ENCODE results near the gene SELENOO. TPM values are rescaled to one million over a fixed set of nuclear protein-coding genes. Genes with fewer than 3 reads are reported as not detected.

Gene SELENOO
- total and polyA plus RNA-seq, 2 donors (not counting 1 experiment from before 2014, with no cell fraction given): 62.1 to 74.6 TPM

DNA sequence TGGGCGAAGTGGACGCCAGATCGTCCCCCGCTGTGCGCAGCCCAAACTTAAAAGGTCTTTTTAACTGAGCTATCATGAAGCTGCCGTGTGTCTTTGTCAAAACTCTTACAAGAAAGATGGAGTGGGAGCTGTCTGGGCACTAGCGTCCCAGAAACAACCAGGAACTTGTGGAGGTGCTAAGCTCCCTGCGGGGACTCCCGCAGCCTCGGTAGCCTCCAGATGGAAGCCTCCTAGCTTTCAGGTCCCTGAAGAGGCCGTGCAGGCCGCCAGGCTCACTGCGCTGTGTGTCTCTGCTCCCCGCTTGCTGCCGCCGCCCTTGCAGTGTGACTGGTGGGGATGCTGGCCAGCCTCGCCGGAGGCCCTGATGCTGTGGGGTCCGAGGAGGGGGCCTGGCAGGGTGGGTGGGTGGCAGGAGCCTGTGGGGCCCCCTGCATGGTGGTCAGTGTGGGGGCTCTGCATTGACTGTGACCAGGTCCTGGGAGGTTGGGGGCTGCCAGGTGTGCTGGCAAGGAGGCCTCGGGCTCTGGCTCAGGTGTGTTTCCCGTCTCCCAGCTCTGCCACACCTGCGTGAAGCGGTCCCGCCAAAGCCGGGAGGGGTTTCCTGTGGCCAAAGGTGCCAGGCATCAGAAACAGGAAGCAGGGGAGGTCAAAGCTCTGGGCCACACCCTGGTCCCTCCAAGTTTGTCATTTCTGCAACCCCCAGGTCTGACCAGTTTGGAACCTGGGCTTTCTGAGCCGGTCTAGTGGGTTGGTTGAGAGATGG lies 13.9 kb upstream of the SELENOO start:
- H3K4me2 ChIP-seq (replicated peaks; ENCODE audit: low read depth, low read length, poor library complexity, severe bottlenecking): peak overlapping the region; percentile 93
- TF ChIP-seq, protein P1, sequence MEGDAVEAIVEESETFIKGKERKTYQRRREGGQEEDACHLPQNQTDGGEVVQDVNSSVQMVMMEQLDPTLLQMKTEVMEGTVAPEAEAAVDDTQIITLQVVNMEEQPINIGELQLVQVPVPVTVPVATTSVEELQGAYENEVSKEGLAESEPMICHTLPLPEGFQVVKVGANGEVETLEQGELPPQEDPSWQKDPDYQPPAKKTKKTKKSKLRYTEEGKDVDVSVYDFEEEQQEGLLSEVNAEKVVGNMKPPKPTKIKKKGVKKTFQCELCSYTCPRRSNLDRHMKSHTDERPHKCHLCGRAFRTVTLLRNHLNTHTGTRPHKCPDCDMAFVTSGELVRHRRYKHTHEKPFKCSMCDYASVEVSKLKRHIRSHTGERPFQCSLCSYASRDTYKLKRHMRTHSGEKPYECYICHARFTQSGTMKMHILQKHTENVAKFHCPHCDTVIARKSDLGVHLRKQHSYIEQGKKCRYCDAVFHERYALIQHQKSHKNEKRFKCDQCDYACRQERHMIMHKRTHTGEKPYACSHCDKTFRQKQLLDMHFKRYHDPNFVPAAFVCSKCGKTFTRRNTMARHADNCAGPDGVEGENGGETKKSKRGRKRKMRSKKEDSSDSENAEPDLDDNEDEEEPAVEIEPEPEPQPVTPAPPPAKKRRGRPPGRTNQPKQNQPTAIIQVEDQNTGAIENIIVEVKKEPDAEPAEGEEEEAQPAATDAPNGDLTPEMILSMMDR (IDR thresholded peaks at IDR 0.05): no peak
- no peak for TF ChIP-seq EZH2 (IDR thresholded peaks at IDR 0.05; ENCODE audit: borderline replicate concordance, insufficient read depth, low read depth, low read length, poor library complexity, severe bottlenecking)
- H3K79me2 ChIP-seq (ENCODE audit: control insufficient read depth, insufficient read depth, low read length): peaks cover 11% of the 10 kb centered on the region
- ATAC-seq (ENCODE audit: low read depth): no peak
- H4K20me1 ChIP-seq (ENCODE audit: control insufficient read depth, insufficient read depth, low read length, poor library complexity, severe bottlenecking): no peaks in the 10 kb centered on the region
- intact Hi-C loops (cut with micrococcal nuclease): no loop called here
- peaks cover 0 to 7% of the 10 kb centered on the region in 2 experiments for H3K36me3 ChIP-seq (replicated peaks in 1 of 2; ENCODE audit: control extremely low read depth in 1 of 2, control insufficient read depth in 1 of 2, extremely low read depth in 1 of 2, insufficient read depth in 2 of 2, low read length in 1 of 2)
- peaks cover 0 to 17% (median 2%) of the 10 kb centered on the region in 4 experiments for H3K27me3 ChIP-seq (replicated peaks in 1 of 4; ENCODE audit: control extremely low read depth in 1 of 4, control insufficient read depth in 3 of 4, insufficient read depth in 4 of 4, low read length in 3 of 4)
- 28% methylated on average over 23 of the region's 26 CpGs for WGBS (ENCODE audit: insufficient coverage)
- peaks cover 0 to 2% (median 0%) of the 10 kb centered on the region in 3 donors for H3K9me3 ChIP-seq (ENCODE audit: control extremely low read depth in 1 of 3, control insufficient read depth in 2 of 3, insufficient read depth in 1 of 3, low read length in 2 of 3)
- Mint-ChIP-seq H3K27me3 (no peaks in the 10 kb centered on the region), H3K4me3 (peak overlapping the region; percentile 90), H3K9me3 (ENCODE audit: insufficient read depth) (no peaks in the 10 kb centered on the region), H3K27ac (peak overlapping the region; percentile 90), H3K4me1 (peaks cover 49% of the 10 kb centered on the region)
- peak overlapping the region; percentile 21 for H2AFZ ChIP-seq (ENCODE audit: insufficient read depth, low read depth, low read length, poor library complexity, severe bottlenecking)
- H3K4me1 ChIP-seq (ENCODE audit: control insufficient read depth in 2 of 2, insufficient read depth in 2 of 2, low read length in 2 of 2): peaks cover 61 to 68% of the 10 kb centered on the region in 2 donors
- ChIA-PET CTCF (interaction anchor here (0.6 to 2.2 kb wide), 4 partner anchors 20 to 38 kb away, joined by 3 to 9 read pairs (median 4); no protein-coding TSS in a partner anchor), POLR2A (interaction anchor here (0.6 to 1.5 kb wide), 6 partner anchors 10 to 235 kb away, joined by 4 to 8 read pairs (median 6); no protein-coding TSS in a partner anchor)
- peak; percentile 53 for DNase-seq
- peak overlapping the region; percentile 74 for H3K9ac ChIP-seq (ENCODE audit: low read length)
- peak overlapping the region; percentile 47 to 76 (median 59) for H3K4me3 ChIP-seq (ENCODE audit: control extremely low read depth in 1 of 5, extremely low read depth in 1 of 5, insufficient read depth in 1 of 5, low read depth in 2 of 5, low read length in 4 of 5)
- peak overlapping the region; percentile 24 to 71 for H3K27ac ChIP-seq (ENCODE audit: low read length in 2 of 2)

DNA sequence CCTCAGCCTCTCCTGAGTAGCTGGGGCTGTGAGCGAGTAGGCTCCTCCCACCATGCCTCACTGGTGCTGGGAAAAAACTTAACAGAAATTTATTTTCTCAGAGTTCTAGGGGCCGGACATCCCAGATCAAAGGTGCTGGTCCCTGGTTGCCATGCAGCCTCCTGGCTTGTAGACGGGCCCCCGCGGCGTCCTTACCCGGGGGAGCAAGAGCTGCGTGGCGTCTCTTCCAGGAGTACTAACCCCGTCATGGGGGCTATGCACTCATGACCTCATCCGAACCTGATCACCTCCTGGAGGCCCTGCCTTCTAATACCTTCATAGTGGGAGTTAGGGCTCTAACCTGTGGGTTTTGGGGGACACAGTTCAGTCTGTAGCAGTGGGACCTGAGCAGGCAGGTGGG lies 12.5 kb upstream of the SELENOO start:
- Mint-ChIP-seq H3K4me1 (peaks cover 61% of the 10 kb centered on the region), H3K9me3 (ENCODE audit: insufficient read depth) (no peaks in the 10 kb centered on the region), H3K27ac (peak overlapping the region; percentile 74), H3K4me3 (peak overlapping the region; percentile 32), H3K27me3 (no peaks in the 10 kb centered on the region)
- WGBS (ENCODE audit: insufficient coverage): 100% methylated on average over 5 of the region's 11 CpGs
- H3K36me3 ChIP-seq (replicated peaks in 1 of 2; ENCODE audit: control extremely low read depth in 1 of 2, control insufficient read depth in 1 of 2, extremely low read depth in 1 of 2, insufficient read depth in 2 of 2, low read length in 1 of 2): peaks cover 0 to 7% of the 10 kb centered on the region in 2 experiments
- H3K27me3 ChIP-seq (replicated peaks in 1 of 4; ENCODE audit: control extremely low read depth in 1 of 4, control insufficient read depth in 3 of 4, insufficient read depth in 4 of 4, low read length in 3 of 4): peaks cover 0 to 12% (median 2%) of the 10 kb centered on the region in 4 experiments
- POLR2A ChIA-PET: no interaction called here
- no peak for ATAC-seq (ENCODE audit: low read depth)
- H3K9me3 ChIP-seq (ENCODE audit: control extremely low read depth in 1 of 3, control insufficient read depth in 2 of 3, insufficient read depth in 1 of 3, low read length in 2 of 3): peaks cover 0 to 2% (median 0%) of the 10 kb centered on the region in 3 donors
- no peak for DNase-seq
- peak overlapping the region in 1 of 2 donors; percentile 100 for H3K27ac ChIP-seq (ENCODE audit: low read length in 2 of 2)
- H3K4me1 ChIP-seq (ENCODE audit: control insufficient read depth in 2 of 2, insufficient read depth in 2 of 2, low read length in 2 of 2): peaks cover 75 to 82% of the 10 kb centered on the region in 2 donors
- no peak overlapping the region for H3K4me3 ChIP-seq (ENCODE audit: control extremely low read depth in 1 of 5, extremely low read depth in 1 of 5, insufficient read depth in 1 of 5, low read depth in 2 of 5, low read length in 4 of 5)
- intact Hi-C loops (cut with micrococcal nuclease): no loop called here
- H3K4me2 ChIP-seq (replicated peaks; ENCODE audit: low read depth, low read length, poor library complexity, severe bottlenecking): no peak overlapping the region
- TF ChIP-seq, protein P1 (IDR thresholded peaks at IDR 0.05): no peak
- no peak for TF ChIP-seq EZH2 (IDR thresholded peaks at IDR 0.05; ENCODE audit: borderline replicate concordance, insufficient read depth, low read depth, low read length, poor library complexity, severe bottlenecking)
- no peak overlapping the region for H2AFZ ChIP-seq (ENCODE audit: insufficient read depth, low read depth, low read length, poor library complexity, severe bottlenecking)
- no peak overlapping the region for H3K9ac ChIP-seq (ENCODE audit: low read length)
- H3K79me2 ChIP-seq (ENCODE audit: control insufficient read depth, insufficient read depth, low read length): peaks cover 18% of the 10 kb centered on the region
- peaks cover 4% of the 10 kb centered on the region for H4K20me1 ChIP-seq (ENCODE audit: control insufficient read depth, insufficient read depth, low read length, poor library complexity, severe bottlenecking)
- CTCF ChIA-PET: interaction anchor here (2.2 to 2.3 kb wide), 2 partner anchors 18 to 22 kb away, joined by 6 to 7 read pairs; no protein-coding TSS in a partner anchor
